H7 (cell line): ENCODE data around the gene SDK2. TPM values are rescaled to one million over a fixed set of nuclear protein-coding genes. Genes with fewer than 3 reads are reported as not detected.
"Not testable (repeated sequence)": the region's sequence is repeated elsewhere in the genome, so short reads cannot be mapped to it uniquely, and the experiment has no call there.

Source experiments
- DNase-seq: peaks from one replicate; pipeline ENCODE4 v3.0.0; 2012
- H3K27me3 ChIP-seq: 2 replicates; pipeline ENCODE4 v1.6.0; 2011; ENCODE audit warnings: mild to moderate bottlenecking, low read length; ENCODE audit not compliant: control insufficient read depth, insufficient read depth
- H3K36me3 ChIP-seq: replicated peaks from 2 replicates; pipeline ENCODE4 v1.5.1; 2011; ENCODE audit warnings: low read length; ENCODE audit not compliant: control insufficient read depth, insufficient read depth
- H3K4me3 ChIP-seq: 2 replicates; pipeline ENCODE4 v1.5.1; 2011; ENCODE audit warnings: low read depth, mild to moderate bottlenecking, control low read depth, low read length, moderate library complexity; ENCODE audit not compliant: insufficient read depth
- total RNA-seq: library from RNA; depleted of rRNA; stranded (reverse); fragments of >200 nt; shearing (Covaris generic); gene quantifications from 2 replicates; pipeline ENCODE4 v1.2.3, GENCODE V29; 2014

SDK2 gene
- total RNA-seq, 1 experiment from 2014 or later, result 12.1 TPM

DNA sequence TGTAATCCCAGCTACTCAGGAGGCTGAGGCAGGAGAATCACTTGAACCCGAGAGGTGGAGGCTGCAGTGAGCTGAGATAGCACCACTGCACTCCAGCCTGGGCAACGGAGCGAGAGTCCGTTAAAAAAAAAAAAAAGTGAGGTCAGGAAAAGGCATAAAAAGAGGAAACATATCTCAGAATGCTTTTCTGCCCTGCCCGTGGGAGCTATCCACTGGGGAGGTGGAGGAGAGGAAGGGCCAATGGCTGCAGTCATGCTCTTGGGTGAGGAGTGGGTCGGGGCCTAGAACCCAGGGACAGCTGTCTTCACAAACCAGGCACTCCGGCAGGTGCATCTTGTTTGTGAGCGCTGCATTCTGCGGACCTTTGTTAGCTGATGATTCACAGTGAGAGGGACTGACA, 272.4 kb downstream of the SDK2 start:
- Histone ChIP-seq H3K36me3 (no peaks in the 10 kb centered on the region), H3K4me3 (no peak overlapping the region), H3K27me3 (no peaks in the 10 kb centered on the region)
- no peak for DNase-seq

DNA sequence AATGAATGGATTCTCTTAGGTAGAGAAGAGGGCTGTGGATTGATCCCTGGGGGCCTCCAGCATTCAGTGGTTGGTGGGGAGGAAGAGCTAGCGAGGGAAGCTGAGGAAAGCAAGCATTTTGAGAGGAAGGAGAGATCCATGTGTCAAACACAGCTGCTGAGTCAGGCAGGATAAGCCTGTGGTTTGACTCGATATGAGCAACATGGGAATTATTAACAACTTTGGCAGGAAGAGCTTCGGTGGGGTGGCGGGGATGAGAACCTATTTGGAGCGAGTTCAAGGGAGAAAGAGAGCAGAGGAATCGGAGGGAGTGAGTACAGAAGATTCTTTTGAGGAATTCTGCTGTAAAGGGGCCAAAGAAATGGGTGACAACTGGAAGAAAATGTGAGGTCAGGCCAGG, 273.0 kb downstream of the SDK2 start:
- H3K27me3 ChIP-seq, result no peaks in the 10 kb centered on the region

DNA sequence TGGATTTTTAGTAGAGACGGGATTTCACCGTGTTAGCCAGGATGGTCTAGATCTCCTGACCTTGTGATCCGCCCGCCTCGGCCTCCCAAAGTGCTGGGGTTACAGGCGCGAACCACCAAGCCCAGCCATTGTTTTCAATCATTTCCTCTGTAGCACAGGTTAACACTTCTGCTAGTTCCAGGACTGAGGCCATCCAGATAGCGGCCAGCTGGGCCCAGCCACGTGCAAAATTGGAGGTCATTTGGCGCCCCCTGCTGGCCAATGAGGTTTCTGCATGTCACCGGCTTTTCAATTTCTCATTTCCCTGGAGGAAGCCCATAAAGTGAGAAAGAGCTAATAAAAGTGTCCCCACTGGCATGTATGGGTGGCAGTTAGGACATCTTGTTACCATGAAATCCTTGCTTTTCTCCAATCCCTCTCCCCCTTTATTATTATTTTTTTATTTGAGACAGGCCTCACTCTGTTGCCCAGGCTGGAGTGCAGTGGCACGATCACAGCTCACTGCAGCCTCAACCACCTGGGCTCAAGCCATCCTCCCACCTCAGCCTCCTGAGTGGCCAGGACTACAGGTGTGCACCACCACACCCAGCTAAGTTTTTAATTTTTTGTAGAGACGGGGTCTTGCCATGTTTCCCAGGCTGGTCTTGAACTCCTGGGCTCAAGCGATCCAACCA, 274.3 kb downstream of the SDK2 start:
- peak; percentile 90 for DNase-seq
- H3K27me3 ChIP-seq, H3K4me3 ChIP-seq, H3K36me3 ChIP-seq: not testable (repeated sequence)

More for the DNA sequence above, 273.0 kb downstream of the SDK2 start:
- H3K4me3 ChIP-seq, result no peak overlapping the region
- no peaks in the 10 kb centered on the region for H3K36me3 ChIP-seq
- DNase-seq, result no peak

DNA sequence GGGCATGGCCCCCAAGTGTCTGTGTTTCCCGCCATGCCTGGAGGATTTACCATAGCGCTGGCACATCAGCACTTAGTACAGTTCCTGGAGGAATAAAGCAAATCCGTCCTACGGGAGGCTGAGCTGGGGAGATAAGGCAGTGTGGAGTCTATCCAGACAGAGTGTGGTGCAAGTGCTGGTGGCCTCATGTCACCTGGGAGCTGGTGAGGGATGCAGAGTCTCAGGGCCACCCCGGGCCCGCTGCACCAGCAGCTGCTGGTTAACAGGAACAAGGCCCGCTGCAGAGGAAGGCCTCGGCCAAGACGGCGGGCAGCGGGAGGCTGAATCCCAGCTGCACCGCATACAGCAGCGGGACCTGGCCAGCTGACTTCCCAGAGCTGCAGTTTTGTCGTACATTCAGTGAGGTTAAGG, 275.1 kb downstream of the SDK2 start:
- no peak for DNase-seq
- no peak overlapping the region for H3K4me3 ChIP-seq
- no peaks in the 10 kb centered on the region for H3K36me3 ChIP-seq
- H3K27me3 ChIP-seq, result no peaks in the 10 kb centered on the region

DNA sequence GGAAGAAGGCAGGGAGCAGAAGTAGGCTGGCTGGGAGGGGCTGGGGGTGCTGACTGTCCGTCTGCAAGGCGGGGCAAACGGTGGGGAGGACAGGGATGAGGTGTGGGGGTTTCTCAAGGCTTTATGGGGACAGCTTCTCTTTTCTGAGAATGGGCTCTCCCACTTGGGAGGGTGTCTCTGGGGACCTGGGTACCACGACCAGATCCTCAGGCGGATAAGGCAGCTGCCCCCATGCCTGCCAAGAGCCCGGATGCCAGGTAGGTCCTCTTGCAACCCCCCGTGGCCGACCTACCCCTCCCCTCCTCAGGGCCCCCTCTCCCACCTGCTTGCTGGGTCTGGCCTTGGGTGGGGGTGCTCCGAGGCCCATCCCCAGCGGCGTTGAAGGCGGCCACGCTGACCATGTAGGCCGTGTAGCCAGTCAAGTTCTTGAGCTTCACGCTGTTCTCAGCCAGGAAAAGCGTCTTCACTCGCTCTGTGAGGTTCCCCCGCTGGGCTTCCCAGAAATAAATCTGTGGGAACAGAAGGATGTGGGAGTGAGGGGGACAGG, 276.1 kb downstream of the SDK2 start:
- no peak overlapping the region for H3K4me3 ChIP-seq
- H3K36me3 ChIP-seq, result no peaks in the 10 kb centered on the region
- no peak for DNase-seq
- no peaks in the 10 kb centered on the region for H3K27me3 ChIP-seq

DNA sequence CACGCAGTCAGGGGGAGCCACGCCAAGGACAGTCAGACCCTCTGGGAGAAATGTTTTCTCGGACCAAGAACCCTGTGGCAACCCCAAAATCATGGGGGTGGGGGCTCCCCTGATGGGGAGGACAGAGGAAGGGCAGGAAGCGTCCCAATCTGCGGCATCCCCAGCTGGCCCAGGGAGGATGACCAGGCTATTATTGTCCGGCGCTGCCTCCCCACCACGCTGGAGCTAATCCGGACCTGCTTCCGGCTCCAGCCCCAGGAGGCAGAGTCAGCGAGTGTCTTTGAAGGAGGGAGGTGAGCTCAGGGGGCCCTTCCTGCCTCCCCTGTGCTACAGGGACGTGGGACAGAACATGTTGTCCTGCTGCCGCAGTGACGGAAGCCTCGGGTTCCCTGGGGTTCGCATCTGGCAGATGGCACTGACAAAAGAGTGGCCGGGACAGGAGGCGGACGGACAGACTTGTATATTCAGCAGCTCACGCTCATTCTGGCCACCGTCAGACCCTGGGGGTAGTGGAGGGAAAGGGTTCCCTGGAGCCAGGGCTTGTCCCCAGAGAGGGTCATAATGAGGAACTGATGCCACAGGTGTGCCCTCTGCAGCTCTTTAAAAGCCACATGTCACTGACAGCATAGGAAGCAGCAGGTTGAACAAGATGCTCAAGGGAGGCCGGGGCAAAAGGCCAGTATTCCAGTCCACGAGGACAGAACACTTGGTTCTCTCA, 278.2 kb downstream of the SDK2 start:
- peak; percentile 77 for DNase-seq
- H3K4me3 ChIP-seq, result no peak overlapping the region
- H3K36me3 ChIP-seq, result no peaks in the 10 kb centered on the region
- no peaks in the 10 kb centered on the region for H3K27me3 ChIP-seq

DNA sequence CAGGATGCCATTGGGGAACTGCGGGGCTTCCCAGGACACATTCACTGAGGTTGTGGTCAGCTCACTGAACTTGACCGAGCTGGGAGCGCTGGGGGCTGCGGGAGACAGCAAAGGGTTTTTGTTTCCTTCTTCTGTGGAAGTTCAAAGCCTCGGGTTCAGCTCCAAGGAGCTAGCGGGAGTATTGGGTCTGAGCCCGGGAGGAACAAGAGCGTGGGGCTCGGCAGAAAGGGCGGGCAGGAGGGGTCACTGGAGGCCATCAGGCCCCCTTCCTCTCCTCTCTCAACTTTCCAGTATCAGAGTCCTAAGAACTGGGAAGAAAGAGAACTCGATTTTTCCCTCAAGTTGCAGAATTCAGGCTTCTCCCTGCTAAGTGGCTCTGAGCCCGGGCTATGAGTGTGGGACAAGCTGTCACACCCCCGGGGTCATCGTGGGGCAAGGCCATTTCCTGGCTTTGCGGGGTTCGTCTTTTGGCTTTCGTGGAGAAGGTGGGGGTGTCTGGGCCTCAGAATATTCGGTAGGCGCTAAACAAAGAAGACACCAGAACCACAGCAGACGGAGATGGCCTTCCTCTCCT, 278.9 kb downstream of the SDK2 start:
- no peak for DNase-seq
- Histone ChIP-seq H3K36me3 (no peaks in the 10 kb centered on the region), H3K4me3 (no peak overlapping the region), H3K27me3 (no peaks in the 10 kb centered on the region)

DNA sequence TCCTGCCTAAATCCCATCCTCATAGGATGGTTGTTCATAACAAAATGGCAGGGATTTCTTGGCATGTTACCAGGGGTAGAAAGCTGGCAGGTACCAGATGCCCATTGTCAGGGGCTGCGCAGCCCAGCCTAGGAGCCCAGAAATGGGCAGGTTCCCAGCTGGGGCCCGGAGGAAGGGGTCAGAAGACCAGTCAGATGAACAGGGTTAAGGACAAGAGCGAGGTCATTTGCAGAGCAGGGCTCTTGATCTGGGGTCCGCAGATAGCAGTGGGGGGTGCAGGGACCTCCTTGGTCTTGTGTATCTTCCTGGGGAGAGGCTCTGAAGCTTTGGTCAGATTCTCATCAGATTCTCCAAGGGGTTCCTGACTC, 280.1 kb downstream of the SDK2 start:
- Histone ChIP-seq H3K27me3 (no peaks in the 10 kb centered on the region), H3K4me3 (no peak overlapping the region), H3K36me3 (no peaks in the 10 kb centered on the region)
- DNase-seq, result no peak

DNA sequence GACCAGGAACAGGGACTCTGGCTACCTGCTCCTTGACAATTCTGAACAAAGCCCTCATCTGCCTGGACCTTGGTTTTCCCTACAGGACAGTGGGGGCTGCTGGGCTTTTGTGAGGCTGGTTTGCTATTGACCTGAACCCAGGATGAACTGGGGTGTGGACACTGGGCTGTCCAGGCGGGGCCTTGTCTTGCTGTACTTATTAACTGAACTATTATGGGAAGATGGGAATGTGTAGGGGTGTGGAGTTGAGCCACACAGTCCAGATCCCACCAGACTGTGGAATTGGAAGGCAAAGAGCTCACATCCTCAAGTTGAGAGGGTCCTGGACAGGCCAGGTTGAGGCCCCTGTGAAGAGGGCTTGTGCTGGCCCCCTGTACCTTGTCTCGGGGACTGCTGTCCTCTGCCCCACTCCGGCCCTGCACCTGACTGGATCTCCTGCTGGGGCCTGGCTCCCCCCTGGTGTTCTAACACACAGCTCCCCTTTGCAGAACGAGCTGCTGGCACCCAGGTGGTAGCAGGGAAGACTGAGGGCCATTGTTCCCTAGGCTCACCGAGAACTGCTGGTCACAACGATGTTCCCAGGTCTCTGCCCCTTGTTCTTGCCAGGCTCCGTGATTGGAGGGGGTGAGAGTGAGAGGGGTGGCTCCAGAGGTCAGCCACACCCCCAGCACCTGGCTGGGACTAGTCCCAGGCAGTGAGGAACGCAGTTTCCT, 280.6 kb downstream of the SDK2 start:
- Histone ChIP-seq H3K36me3 (no peaks in the 10 kb centered on the region), H3K4me3 (no peak overlapping the region), H3K27me3 (no peaks in the 10 kb centered on the region)
- DNase-seq, result peak; percentile 93

DNA sequence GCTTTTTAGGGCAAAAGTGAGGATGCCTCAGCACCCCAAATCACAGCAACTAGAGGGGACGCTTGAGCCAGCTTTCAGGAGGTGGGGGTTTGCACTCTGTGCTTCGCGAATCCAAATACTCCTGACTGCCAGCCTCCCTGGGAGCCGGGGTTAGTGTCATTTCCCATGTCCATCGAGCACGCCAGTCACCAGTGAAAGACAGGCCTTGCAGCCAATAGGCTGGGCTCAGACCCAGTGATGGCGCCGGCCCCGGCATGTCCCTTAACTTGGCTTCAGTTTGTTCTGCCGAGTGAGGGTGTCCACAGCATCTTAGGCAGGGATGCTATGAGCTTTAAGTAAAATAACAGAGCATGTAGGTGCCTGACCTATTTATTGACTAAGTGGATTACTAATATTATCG, 281.5 kb downstream of the SDK2 start:
- Histone ChIP-seq H3K36me3 (no peaks in the 10 kb centered on the region), H3K4me3 (no peak overlapping the region), H3K27me3 (no peaks in the 10 kb centered on the region)
- DNase-seq, result peak; percentile 86

DNA sequence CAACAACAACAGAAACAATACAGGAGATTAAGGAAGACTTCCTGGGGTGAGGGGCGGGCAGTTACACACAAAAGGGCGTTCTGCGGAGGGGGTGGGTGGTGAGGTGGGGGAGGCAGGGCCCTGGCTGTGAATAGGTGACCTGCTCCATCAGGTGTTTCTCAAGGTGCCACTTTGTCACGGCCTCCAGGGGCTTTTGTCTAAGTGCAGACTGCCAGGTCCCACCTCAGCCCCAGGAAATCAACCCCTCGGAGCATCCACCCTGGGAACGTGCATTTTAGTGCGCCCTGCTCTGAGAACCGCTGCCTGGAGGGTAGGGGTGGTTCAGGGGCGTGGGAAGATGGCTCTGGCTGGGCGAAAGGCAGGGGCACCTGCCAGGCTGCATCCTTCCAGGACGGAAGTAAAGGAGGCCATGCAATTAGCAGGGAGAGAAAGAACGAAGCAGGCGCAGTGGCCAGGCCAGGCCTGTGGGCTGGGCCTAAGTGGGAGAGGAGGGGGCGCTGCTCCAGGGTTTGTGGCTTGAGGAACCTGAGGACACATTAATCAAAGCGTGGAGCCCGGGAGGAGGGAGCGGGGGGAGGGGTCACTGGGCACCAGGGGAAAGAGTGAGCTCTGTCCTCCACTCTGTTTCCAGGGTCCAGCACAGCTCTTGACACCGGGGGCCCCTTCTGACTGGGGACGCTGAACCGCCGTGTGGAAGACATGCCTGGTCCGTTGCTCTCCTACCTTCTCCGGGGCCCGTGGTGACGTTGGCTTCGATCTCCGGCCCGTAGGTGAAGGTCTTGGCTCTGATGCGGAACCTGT, 283.1 kb downstream of the SDK2 start:
- H3K36me3 ChIP-seq, result no peaks in the 10 kb centered on the region
- DNase-seq, result peak; percentile 89
- H3K4me3 ChIP-seq, result no peak overlapping the region
- no peaks in the 10 kb centered on the region for H3K27me3 ChIP-seq

DNA sequence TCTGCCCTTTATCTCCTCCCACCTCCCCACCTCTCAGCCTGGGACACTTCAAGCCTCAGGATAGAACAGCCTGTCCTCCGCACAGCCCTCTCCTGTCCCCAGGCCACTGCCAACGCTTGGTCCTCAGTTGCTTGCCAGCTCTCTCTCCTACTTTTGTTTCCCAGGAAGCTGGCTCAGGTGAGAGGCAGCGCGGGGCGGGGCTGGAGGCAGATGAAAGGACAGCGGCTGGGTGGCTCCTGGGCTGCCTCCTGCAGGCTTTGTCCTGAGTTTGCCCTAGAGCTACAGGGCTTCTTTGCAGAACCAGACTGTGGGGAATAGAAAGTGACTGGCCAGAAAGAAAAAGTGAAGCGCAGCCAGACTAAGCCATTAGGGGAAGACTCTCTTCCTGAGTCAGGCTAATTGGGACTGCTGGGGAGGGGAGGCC, 284.2 kb downstream of the SDK2 start:
- H3K36me3 ChIP-seq, result no peaks in the 10 kb centered on the region
- peak; percentile 93 for DNase-seq
- H3K27me3 ChIP-seq, result no peaks in the 10 kb centered on the region
- no peak overlapping the region for H3K4me3 ChIP-seq

DNA sequence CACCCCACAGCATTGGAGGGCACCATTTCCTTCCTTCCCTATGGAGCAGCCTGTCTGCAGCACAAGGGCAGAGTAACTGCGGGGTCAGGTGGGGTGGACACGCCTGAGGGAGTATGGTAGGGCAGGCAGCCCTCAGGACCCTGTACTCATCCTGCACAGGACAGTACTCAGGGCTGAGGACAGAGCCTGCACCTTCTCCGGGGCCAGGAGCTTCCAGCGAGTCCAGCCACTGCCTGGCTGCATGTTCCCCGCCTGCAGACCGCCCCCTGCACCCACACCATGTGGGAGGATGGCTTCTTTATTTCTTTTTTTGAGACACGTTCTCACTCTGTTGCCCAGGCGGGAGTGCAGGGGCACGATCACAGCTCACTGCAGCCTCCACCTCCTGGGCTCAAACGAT, 284.9 kb downstream of the SDK2 start:
- H3K36me3 ChIP-seq, result no peaks in the 10 kb centered on the region
- H3K4me3 ChIP-seq, result no peak overlapping the region
- DNase-seq, result no peak

DNA sequence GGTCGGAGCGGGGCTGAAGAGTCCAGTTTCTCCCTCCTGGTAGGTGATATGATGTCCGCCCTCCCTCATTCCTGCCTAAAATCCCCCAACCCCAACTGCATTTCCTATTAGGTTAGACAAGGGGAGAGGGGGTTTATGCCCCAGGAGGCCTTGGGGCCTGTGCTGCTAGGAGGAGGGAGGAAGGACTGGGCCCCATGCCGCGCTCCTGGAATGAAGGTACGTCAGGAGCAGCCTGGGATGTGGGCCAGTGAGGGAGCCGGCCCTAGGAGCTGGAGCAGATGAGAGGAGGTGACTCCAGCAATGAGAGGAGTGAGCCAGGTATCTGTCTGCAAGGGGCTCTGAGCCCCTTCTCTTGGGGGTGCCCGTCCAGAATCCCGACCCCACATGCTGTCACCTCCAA, 285.6 kb downstream of the SDK2 start:
- Histone ChIP-seq H3K36me3 (no peaks in the 10 kb centered on the region), H3K27me3 (no peaks in the 10 kb centered on the region), H3K4me3 (no peak overlapping the region)
- no peak for DNase-seq

More for the DNA sequence above, 284.9 kb downstream of the SDK2 start:
- H3K27me3 ChIP-seq, result no peaks in the 10 kb centered on the region
